NT2/D1 (cell line): ENCODE measurements around the gene POLD1.

ENCODE experiments used
- DNase-seq: peaks from one replicate; pipeline ENCODE4 v3.0.0-alpha.2; 2011; ENCODE audit warnings: low read depth, low spot score
- H3K27me3 ChIP-seq: 2 replicates; pipeline ENCODE4 v1.6.0; 2011; ENCODE audit warnings: mild to moderate bottlenecking; ENCODE audit not compliant: insufficient read length, insufficient read depth
- H3K36me3 ChIP-seq: 2 replicates; pipeline ENCODE4 v1.6.1; 2011; ENCODE audit warnings: mild to moderate bottlenecking, low read length, mixed read lengths; ENCODE audit not compliant: insufficient read depth, insufficient read length
- H3K4me1 ChIP-seq: 2 replicates; pipeline ENCODE4 v1.5.1; 2011; ENCODE audit not compliant: insufficient read depth, insufficient read length
- H3K4me3 ChIP-seq: 2 replicates; pipeline ENCODE4 v1.5.1; 2011; ENCODE audit warnings: low read depth; ENCODE audit not compliant: insufficient read length
- H3K9ac ChIP-seq: 2 replicates; pipeline ENCODE4 v1.6.0; 2011; ENCODE audit warnings: low read depth; ENCODE audit not compliant: insufficient read length
- H3K9me3 ChIP-seq: 2 replicates; pipeline ENCODE4 v1.5.1; 2011; ENCODE audit warnings: mild to moderate bottlenecking, low read length; ENCODE audit not compliant: insufficient read depth
- SUZ12 ChIP-seq: IDR thresholded peaks from 2 replicates; pipeline ENCODE4 v1.6.1; 2011; ENCODE audit not compliant: insufficient read length, insufficient read depth; ENCODE audit errors: extremely low read depth
- YY1 ChIP-seq: IDR thresholded peaks from 2 replicates; pipeline ENCODE4 v1.6.1; 2011; ENCODE audit not compliant: insufficient read length, insufficient read depth
- ZNF274 ChIP-seq: IDR thresholded peaks from 2 replicates; pipeline ENCODE4 v1.6.1; 2011; ENCODE audit warnings: mild to moderate bottlenecking, low read depth, low read length

The POLD1 gene

GRCh38 chr19:50465000-50465399 is 80.9 kb downstream of the POLD1 start:
- no peak overlapping the region for H3K4me3 ChIP-seq

GRCh38 chr19:50465986-50466705 is 82.0 kb downstream of the POLD1 start:
- H3K4me3 ChIP-seq, result no peak overlapping the region
- no peak for DNase-seq
- no peaks in the 10 kb centered on the region for H3K9me3 ChIP-seq
- H3K27me3 ChIP-seq, result no peaks in the 10 kb centered on the region
- TF ChIP-seq ZNF274 (no peak), SUZ12 (no peak), YY1 (no peak)
- no peak overlapping the region for H3K9ac ChIP-seq
- no peaks in the 10 kb centered on the region for H3K4me1 ChIP-seq
- H3K36me3 ChIP-seq, result no peaks in the 10 kb centered on the region

More at GRCh38 chr19:50465000-50465399, 80.9 kb downstream of the POLD1 start:
- TF ChIP-seq YY1, result no peak
- TF ChIP-seq SUZ12, result no peak
- no peak for TF ChIP-seq ZNF274
- Histone ChIP-seq H3K9me3 (no peaks in the 10 kb centered on the region), H3K9ac (no peak overlapping the region), H3K4me1 (no peaks in the 10 kb centered on the region), H3K27me3 (no peaks in the 10 kb centered on the region), H3K36me3 (no peaks in the 10 kb centered on the region)
- no peak for DNase-seq

- no peaks in the 10 kb centered on the region for H3K4me1 ChIP-seq
- no peak overlapping the region for H3K9ac ChIP-seq
- no peaks in the 10 kb centered on the region for H3K27me3 ChIP-seq
- H3K9me3 ChIP-seq, result no peaks in the 10 kb centered on the region
- TF ChIP-seq YY1 (no peak), SUZ12 (no peak), ZNF274 (no peak)
- H3K4me3 ChIP-seq, result no peak overlapping the region
- no peak for DNase-seq
- H3K36me3 ChIP-seq, result no peaks in the 10 kb centered on the region
Measured at GRCh38 chr19:50466706-50467039, 82.5 kb downstream of the POLD1 start.

- H3K9me3 ChIP-seq, result no peaks in the 10 kb centered on the region
- no peak for TF ChIP-seq SUZ12
- no peak for TF ChIP-seq ZNF274
- no peak for DNase-seq
- H3K36me3 ChIP-seq, result no peaks in the 10 kb centered on the region
- H3K4me1 ChIP-seq, result no peaks in the 10 kb centered on the region
- no peak overlapping the region for H3K9ac ChIP-seq
- H3K27me3 ChIP-seq, result no peaks in the 10 kb centered on the region
- no peak overlapping the region for H3K4me3 ChIP-seq
Measured at GRCh38 chr19:50467566-50467965, 83.4 kb downstream of the POLD1 start.
